ENCODE data around the gene APOL4.

DNA sequence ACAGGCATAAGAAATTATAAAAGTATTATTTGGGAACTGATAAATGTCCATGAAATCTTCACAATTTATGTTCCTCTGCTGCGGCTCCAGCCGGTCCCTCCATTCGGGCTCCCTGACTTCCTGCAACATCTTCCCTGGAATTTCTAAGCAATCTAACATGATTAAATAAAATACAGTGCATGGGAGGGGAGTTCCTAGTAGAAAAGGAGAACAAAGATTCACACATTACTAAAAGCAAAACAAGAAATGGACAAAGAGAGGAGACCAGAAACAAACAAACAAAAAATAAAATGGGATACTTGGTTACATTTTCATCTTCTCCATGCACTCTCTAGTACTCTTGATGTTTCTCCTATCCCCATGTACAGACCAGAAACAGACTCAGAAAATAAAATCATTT, 8.6 kb upstream of the APOL4 start:
- TF ChIP-seq, protein P1, sequence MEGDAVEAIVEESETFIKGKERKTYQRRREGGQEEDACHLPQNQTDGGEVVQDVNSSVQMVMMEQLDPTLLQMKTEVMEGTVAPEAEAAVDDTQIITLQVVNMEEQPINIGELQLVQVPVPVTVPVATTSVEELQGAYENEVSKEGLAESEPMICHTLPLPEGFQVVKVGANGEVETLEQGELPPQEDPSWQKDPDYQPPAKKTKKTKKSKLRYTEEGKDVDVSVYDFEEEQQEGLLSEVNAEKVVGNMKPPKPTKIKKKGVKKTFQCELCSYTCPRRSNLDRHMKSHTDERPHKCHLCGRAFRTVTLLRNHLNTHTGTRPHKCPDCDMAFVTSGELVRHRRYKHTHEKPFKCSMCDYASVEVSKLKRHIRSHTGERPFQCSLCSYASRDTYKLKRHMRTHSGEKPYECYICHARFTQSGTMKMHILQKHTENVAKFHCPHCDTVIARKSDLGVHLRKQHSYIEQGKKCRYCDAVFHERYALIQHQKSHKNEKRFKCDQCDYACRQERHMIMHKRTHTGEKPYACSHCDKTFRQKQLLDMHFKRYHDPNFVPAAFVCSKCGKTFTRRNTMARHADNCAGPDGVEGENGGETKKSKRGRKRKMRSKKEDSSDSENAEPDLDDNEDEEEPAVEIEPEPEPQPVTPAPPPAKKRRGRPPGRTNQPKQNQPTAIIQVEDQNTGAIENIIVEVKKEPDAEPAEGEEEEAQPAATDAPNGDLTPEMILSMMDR (IDR thresholded peaks at IDR 0.05), result no peak
- TF ChIP-seq POLR2A (IDR thresholded peaks at IDR 0.05), result no peak
